KMS-11 (cell line): Measurements from ENCODE around the gene MVB12B.

ENCODE experiments used
- H2AFZ ChIP-seq: fragments of 200-600 bp; sonication (generic); 2 replicates; pipeline ENCODE4 v1.6.1; 2016; ENCODE audit warnings: antibody characterized with exemption, mixed run types, low read depth
- H3K27ac ChIP-seq: fragments of 200-600 bp; sonication (generic); 2 replicates; pipeline ENCODE4 v1.6.1; 2016; ENCODE audit warnings: mild to moderate bottlenecking, mixed run types
- H3K27me3 ChIP-seq: fragments of 200-600 bp; sonication (generic); 2 replicates; pipeline ENCODE4 v1.6.1; 2017; ENCODE audit warnings: mild to moderate bottlenecking, low read depth, mixed run types, moderate library complexity; ENCODE audit not compliant: insufficient read depth
- H3K36me3 ChIP-seq: fragments of 200-600 bp; sonication (generic); 2 replicates; pipeline ENCODE4 v1.6.1; 2017; ENCODE audit warnings: mild to moderate bottlenecking, mixed run types; ENCODE audit not compliant: insufficient read depth
- H3K4me1 ChIP-seq: fragments of 200-600 bp; sonication (generic); 2 replicates; pipeline ENCODE4 v1.6.1; 2016; ENCODE audit warnings: mild to moderate bottlenecking, low read depth, mixed run types; ENCODE audit not compliant: poor library complexity, severe bottlenecking
- H3K4me2 ChIP-seq: fragments of 200-600 bp; sonication (generic); 2 replicates; pipeline ENCODE4 v1.7.0; 2016; ENCODE audit warnings: mild to moderate bottlenecking, mixed run types
- H3K4me3 ChIP-seq: fragments of 200-600 bp; sonication (generic); IDR thresholded peaks from 2 replicates; pipeline ENCODE4 v1.6.1; 2017; ENCODE audit warnings: low read depth, low read length, mixed read lengths; ENCODE audit not compliant: insufficient read depth
- H3K79me2 ChIP-seq: fragments of 200-600 bp; sonication (generic); 2 replicates; pipeline ENCODE4 v1.6.1; 2016; ENCODE audit warnings: low read depth, mixed run types; ENCODE audit not compliant: insufficient read depth
- H3K9ac ChIP-seq: fragments of 200-600 bp; sonication (generic); 2 replicates; pipeline ENCODE4 v1.6.1; 2016; ENCODE audit warnings: mild to moderate bottlenecking, mixed run types
- H4K20me1 ChIP-seq: fragments of 200-600 bp; sonication (generic); 2 replicates; pipeline ENCODE4 v1.6.1; 2016; ENCODE audit warnings: mild to moderate bottlenecking, mixed run types; ENCODE audit not compliant: insufficient read depth
- TF ChIP-seq, protein P1 (sequence below): fragments of 200-600 bp; sonication (generic); conservative IDR thresholded peaks from 2 replicates; pipeline ENCODE4 v1.6.1; 2017; ENCODE audit warnings: low read depth, mild to moderate bottlenecking, antibody characterized with exemption, low read length, moderate library complexity, mixed read lengths

MVB12B gene

DNA sequence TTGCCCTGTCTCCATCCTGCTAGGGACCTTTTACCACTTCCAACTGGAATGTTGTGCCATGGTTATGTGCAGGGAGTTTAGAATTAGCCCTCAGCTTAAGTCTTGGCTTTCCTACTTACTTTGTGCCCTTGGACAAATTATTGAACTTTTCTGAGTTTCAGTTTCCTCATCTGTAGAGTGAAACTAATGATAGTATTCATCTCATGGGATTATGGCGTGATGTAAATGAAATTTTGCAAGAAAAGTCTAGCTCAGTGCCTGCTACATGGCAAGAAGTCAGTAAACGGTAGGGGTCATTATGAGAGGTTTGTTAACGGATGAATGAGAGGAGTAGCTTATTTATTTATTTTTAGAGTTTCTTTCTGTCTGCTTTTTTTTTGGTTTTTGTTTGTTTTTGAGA, 1.8 kb downstream of the MVB12B start:
- TF ChIP-seq, protein P1, sequence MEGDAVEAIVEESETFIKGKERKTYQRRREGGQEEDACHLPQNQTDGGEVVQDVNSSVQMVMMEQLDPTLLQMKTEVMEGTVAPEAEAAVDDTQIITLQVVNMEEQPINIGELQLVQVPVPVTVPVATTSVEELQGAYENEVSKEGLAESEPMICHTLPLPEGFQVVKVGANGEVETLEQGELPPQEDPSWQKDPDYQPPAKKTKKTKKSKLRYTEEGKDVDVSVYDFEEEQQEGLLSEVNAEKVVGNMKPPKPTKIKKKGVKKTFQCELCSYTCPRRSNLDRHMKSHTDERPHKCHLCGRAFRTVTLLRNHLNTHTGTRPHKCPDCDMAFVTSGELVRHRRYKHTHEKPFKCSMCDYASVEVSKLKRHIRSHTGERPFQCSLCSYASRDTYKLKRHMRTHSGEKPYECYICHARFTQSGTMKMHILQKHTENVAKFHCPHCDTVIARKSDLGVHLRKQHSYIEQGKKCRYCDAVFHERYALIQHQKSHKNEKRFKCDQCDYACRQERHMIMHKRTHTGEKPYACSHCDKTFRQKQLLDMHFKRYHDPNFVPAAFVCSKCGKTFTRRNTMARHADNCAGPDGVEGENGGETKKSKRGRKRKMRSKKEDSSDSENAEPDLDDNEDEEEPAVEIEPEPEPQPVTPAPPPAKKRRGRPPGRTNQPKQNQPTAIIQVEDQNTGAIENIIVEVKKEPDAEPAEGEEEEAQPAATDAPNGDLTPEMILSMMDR, result no peak
- Histone ChIP-seq H4K20me1 (no peaks in the 10 kb centered on the region), H3K27ac (no peak overlapping the region), H3K79me2 (no peaks in the 10 kb centered on the region), H3K4me2 (peak overlapping the region; percentile 78; the same call in 1 of the 2 replicates), H3K27me3 (no peaks in the 10 kb centered on the region), H3K4me3 (no peak overlapping the region), H2AFZ (no peak overlapping the region), H3K36me3 (no peaks in the 10 kb centered on the region), H3K9ac (no peak overlapping the region), H3K4me1 (peaks cover 20% of the 10 kb centered on the region)

DNA sequence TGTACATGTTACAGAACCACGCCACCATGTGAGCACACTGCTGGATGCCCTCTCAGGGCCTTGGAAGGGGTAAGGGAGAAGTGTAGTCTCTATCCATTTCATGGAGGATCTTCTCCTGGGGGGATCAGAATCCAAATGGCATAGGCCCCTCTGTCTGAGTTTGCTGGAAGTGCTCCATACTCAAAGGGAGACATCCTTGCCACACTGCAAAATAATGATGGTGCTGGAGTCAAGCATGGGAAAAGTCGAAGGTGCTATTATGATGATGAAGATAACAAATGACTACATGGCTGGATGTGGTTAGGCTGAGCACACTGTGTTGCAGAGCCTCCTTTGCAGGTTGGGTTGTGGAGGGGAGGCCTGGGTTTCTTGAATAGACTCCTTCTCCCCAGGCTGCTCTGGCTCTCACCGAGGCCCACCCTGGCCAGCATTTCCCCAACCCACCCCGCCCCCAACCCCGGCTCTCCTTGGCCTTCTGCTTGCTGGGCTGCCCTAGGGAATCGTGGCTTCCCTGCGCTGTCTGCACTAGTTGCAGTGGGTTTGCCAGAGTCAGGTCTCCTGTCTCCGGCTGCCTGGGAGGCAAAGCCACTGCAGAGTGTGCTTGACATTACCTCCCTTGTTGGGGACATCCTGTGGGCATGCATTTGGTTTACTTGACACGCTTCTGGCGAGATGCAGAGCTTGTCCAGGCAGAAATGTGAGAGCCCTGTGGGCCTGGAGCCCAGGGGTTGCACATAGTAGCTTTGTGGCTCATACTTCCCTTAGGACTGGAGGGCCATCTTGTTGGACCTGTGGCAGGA, 3.0 kb downstream of the MVB12B start:
- no peak overlapping the region for H3K4me2 ChIP-seq

DNA sequence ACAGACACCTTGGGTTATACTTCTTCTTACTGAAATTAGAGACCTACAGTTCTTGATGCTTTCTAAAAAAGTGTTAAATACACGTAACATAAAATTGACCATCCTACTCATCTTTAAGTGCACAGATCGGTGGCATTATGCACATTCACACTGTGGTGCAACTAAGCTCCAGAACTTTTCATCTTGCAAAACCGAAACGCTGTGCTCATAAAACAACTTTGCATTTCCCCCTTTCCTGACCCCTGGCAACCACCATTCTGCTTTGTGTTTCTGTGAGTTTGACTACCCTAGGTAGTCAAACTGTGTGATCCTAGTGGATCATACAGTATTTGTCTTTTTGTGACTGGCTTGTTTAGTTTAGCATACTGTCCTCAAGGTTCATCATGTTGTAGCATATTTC, 3.9 kb downstream of the MVB12B start:
- no peak overlapping the region for H3K27ac ChIP-seq
- H3K79me2 ChIP-seq, result no peaks in the 10 kb centered on the region
- no peak overlapping the region for H3K4me3 ChIP-seq
- TF ChIP-seq, protein P1, result no peak
- H4K20me1 ChIP-seq, result no peaks in the 10 kb centered on the region
- no peak overlapping the region for H3K9ac ChIP-seq
- peaks cover 20% of the 10 kb centered on the region for H3K4me1 ChIP-seq
- no peak overlapping the region for H3K4me2 ChIP-seq
- no peaks in the 10 kb centered on the region for H3K27me3 ChIP-seq
- no peak overlapping the region for H2AFZ ChIP-seq
- no peaks in the 10 kb centered on the region for H3K36me3 ChIP-seq

More for the DNA sequence above, 3.0 kb downstream of the MVB12B start:
- H2AFZ ChIP-seq, result no peak overlapping the region
- H3K36me3 ChIP-seq, result no peaks in the 10 kb centered on the region
- no peaks in the 10 kb centered on the region for H3K27me3 ChIP-seq
- H3K4me1 ChIP-seq, result peaks cover 20% of the 10 kb centered on the region
- TF ChIP-seq, protein P1, result no peak
- no peak overlapping the region for H3K9ac ChIP-seq
- H4K20me1 ChIP-seq, result no peaks in the 10 kb centered on the region
- H3K79me2 ChIP-seq, result no peaks in the 10 kb centered on the region
- H3K27ac ChIP-seq, result no peak overlapping the region
- no peak overlapping the region for H3K4me3 ChIP-seq

DNA sequence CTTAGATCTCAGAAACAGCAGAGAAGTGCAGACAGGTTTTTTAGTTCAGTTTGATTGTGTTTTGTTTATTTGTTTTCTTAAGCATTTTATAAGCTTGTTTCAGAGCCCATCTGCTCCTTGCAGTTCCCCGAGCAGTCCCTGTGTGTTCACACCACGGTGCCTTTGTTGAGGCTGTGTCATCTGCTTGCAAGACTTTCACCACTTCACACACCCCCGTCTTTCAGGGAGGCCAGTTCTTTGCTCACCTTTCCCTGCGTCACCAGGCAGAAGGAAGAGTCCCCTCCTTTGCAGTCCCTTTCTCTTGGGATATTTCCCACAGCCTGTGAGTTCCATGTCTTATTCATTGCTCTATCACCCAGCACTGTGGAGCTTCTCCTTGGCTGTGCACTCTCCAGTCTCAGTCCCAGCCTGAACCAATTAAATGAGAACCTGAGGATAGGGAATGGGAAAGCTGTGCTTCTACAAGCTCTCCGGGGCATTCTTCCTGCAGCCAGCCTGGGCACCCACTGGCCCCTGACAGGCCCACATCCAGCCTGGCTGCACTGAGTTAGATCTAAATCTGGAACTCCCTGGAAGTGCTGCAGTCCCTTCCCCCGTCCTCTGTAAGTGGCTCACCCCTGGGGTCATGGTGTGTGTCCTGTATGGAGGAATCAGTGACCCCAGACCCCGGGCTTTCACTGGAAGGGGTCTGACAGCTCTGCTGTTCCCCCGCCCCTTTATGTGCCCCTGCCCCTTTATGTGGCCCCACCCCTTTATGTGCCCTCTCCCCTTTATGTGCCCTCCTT, 5.5 kb downstream of the MVB12B start:
- no peak overlapping the region for H3K27ac ChIP-seq
- H3K4me2 ChIP-seq, result no peak overlapping the region
- no peaks in the 10 kb centered on the region for H3K79me2 ChIP-seq
- peaks cover 16% of the 10 kb centered on the region for H3K4me1 ChIP-seq
- no peaks in the 10 kb centered on the region for H4K20me1 ChIP-seq
- TF ChIP-seq, protein P1, result no peak
- no peaks in the 10 kb centered on the region for H3K36me3 ChIP-seq
- H3K4me3 ChIP-seq, result no peak overlapping the region
- H3K27me3 ChIP-seq, result no peaks in the 10 kb centered on the region
- H2AFZ ChIP-seq, result no peak overlapping the region
- H3K9ac ChIP-seq, result no peak overlapping the region
